NCI-H1092 (cell line): Measurements from ENCODE around the gene C17orf114.

ENCODE experiments used
- DNase-seq: peaks from one replicate; lab custom pipeline; 2025; lab: John Stamatoyannopoulos, UW

Gene C17orf114

GRCh38 chr17:4788159-4788806, 13.8 kb downstream of the C17orf114 start:
- no peak for DNase-seq

GRCh38 chr17:4786516-4786915, 15.6 kb downstream of the C17orf114 start:
- no peak for DNase-seq

GRCh38 chr17:4786106-4786511, 16.0 kb downstream of the C17orf114 start, which contains the start of gene VMO1:
VMO1 (minus strand) TSS chr17:4786364; CDS start chr17:4786352, 12 bp downstream.
- no peak for DNase-seq

GRCh38 chr17:4785311-4786105, 16.6 kb downstream of the C17orf114 start:
- DNase-seq, result no peak

GRCh38 chr17:4782652-4783051, 19.5 kb downstream of the C17orf114 start:
- no peak for DNase-seq

GRCh38 chr17:4780325-4780955, 21.7 kb downstream of the C17orf114 start:
- no peak for DNase-seq

- DNase-seq, result no peak
These were observed 24.0 kb downstream of the C17orf114 start for GRCh38 chr17:4777969-4778760.

GRCh38 chr17:4772235-4772613, 29.9 kb downstream of the C17orf114 start:
- no peak for DNase-seq

- DNase-seq, result peak; percentile 38
These were observed 30.5 kb downstream of the C17orf114 start, which contains the start of gene TM4SF5 for GRCh38 chr17:4771519-4772234. TM4SF5 (plus strand) TSS chr17:4771886; CDS start chr17:4771923, 37 bp downstream.

GRCh38 chr17:4769628-4770027, 32.5 kb downstream of the C17orf114 start:
- DNase-seq, result no peak

GRCh38 chr17:4768298-4768697, 33.8 kb downstream of the C17orf114 start:
- DNase-seq, result no peak

GRCh38 chr17:4766723-4767122, 35.4 kb downstream of the C17orf114 start:
- no peak for DNase-seq

- no peak for DNase-seq
These were observed 35.9 kb downstream of the C17orf114 start for GRCh38 chr17:4766201-4766600.

GRCh38 chr17:4764595-4764994, 37.5 kb downstream of the C17orf114 start:
- DNase-seq, result no peak

- no peak for DNase-seq
These were observed 42.3 kb downstream of the C17orf114 start for GRCh38 chr17:4759776-4760236.

- DNase-seq, result no peak
These were observed 48.7 kb downstream of the C17orf114 start for GRCh38 chr17:4753392-4753791.

- no peak for DNase-seq
These were observed 50.2 kb downstream of the C17orf114 start for GRCh38 chr17:4751932-4752331.
